Trophoblast cell (in vitro differentiated cells and primary cell): ENCODE data around the gene HNRNPA0.

Experiments
- DNase-seq, 2 donors: peaks; one replicate each; pipeline ENCODE4 v3.0.0-alpha.2; 2016
- H2AFZ ChIP-seq: 2 replicates; pipeline ENCODE4 v1.6.1; 2013; ENCODE audit warnings: low read length, moderate library complexity, mild to moderate bottlenecking; ENCODE audit not compliant: insufficient read depth, poor library complexity
- H2AK5ac ChIP-seq: 2 replicates; pipeline ENCODE4 v1.6.1; 2013; ENCODE audit warnings: mild to moderate bottlenecking, low read length
- H2BK120ac ChIP-seq: 2 replicates; pipeline ENCODE4 v1.6.1; 2013; ENCODE audit warnings: low read length, mild to moderate bottlenecking, moderate library complexity; ENCODE audit not compliant: insufficient read depth, poor library complexity
- H2BK12ac ChIP-seq: 2 replicates; pipeline ENCODE4 v1.6.1; 2013; ENCODE audit warnings: mild to moderate bottlenecking, low read length, moderate library complexity
- H2BK5ac ChIP-seq: 2 replicates; pipeline ENCODE4 v1.6.1; 2013; ENCODE audit warnings: low read length, low read depth, moderate library complexity, mild to moderate bottlenecking; ENCODE audit not compliant: poor library complexity
- H3K14ac ChIP-seq: 2 replicates; pipeline ENCODE4 v1.6.1; 2013; ENCODE audit warnings: mild to moderate bottlenecking, low read length
- H3K18ac ChIP-seq: 2 replicates; pipeline ENCODE4 v1.6.1; 2013; ENCODE audit warnings: mild to moderate bottlenecking, low read length
- H3K23ac ChIP-seq: 2 replicates; pipeline ENCODE4 v1.6.1; 2013; ENCODE audit warnings: low read length
- H3K27ac ChIP-seq: 2 replicates; pipeline ENCODE4 v1.5.1; 2013; ENCODE audit warnings: low read depth, mild to moderate bottlenecking, inconsistent platforms, low read length, moderate library complexity
- H3K27me3 ChIP-seq: 2 replicates; pipeline ENCODE4 v1.6.1; 2013; ENCODE audit warnings: inconsistent platforms, mild to moderate bottlenecking, low read length, moderate library complexity; ENCODE audit not compliant: insufficient read depth
- H3K36me3 ChIP-seq, 2 experiments: 1 replicate in 1 of 2; 2 replicates in 1 of 2; pipeline ENCODE4 v1.6.1; 2013; ENCODE audit warnings: low read length in 2 of 2, mild to moderate bottlenecking in 2 of 2, moderate library complexity in 1 of 2; ENCODE audit not compliant: insufficient read depth in 2 of 2, control insufficient read depth in 1 of 2
- H3K4ac ChIP-seq: 2 replicates; pipeline ENCODE4 v1.6.1; 2013; ENCODE audit warnings: low read depth, mild to moderate bottlenecking, low read length, moderate library complexity
- H3K4me1 ChIP-seq, 2 experiments: 1 replicate in 1 of 2; 2 replicates in 1 of 2; pipeline ENCODE4 v1.6.1; 2013; ENCODE audit warnings: low read length in 2 of 2, mild to moderate bottlenecking in 2 of 2, moderate library complexity in 1 of 2; ENCODE audit not compliant: insufficient read depth in 2 of 2, control insufficient read depth in 1 of 2
- H3K4me2 ChIP-seq: 2 replicates; pipeline ENCODE4 v1.6.1; 2013; ENCODE audit warnings: inconsistent platforms, mild to moderate bottlenecking, low read length, moderate library complexity
- H3K4me3 ChIP-seq: 2 replicates; pipeline ENCODE4 v1.5.1; 2013; ENCODE audit warnings: mild to moderate bottlenecking, low read depth, low read length, inconsistent platforms
- H3K79me1 ChIP-seq: one replicate; pipeline ENCODE4 v1.6.1; 2013; ENCODE audit warnings: low read length
- H3K79me2 ChIP-seq: 2 replicates; pipeline ENCODE4 v1.6.1; 2013; ENCODE audit warnings: low read length, mild to moderate bottlenecking; ENCODE audit not compliant: control insufficient read depth, insufficient read depth, poor library complexity
- H3K9ac ChIP-seq: 2 replicates; pipeline ENCODE4 v1.6.1; 2013; ENCODE audit warnings: mild to moderate bottlenecking, low read length
- H3K9me3 ChIP-seq: 2 replicates; pipeline ENCODE4 v1.6.1; 2013; ENCODE audit warnings: low read depth, mild to moderate bottlenecking, control low read depth, inconsistent platforms, low read length; ENCODE audit not compliant: insufficient read depth
- H4K12ac ChIP-seq: 2 replicates; pipeline ENCODE4 v1.6.1; 2013; ENCODE audit warnings: low read depth, mild to moderate bottlenecking, low read length, moderate library complexity
- H4K8ac ChIP-seq: 2 replicates; pipeline ENCODE4 v1.6.1; 2013; ENCODE audit warnings: low read depth, mild to moderate bottlenecking, low read length, moderate library complexity
- H4K91ac ChIP-seq: one replicate; pipeline ENCODE4 v1.6.1; 2013; ENCODE audit warnings: low read depth, mild to moderate bottlenecking, low read length, moderate library complexity
- WGBS: extraction: QIAGEN DNeasy Blood & Tissue Kit; methylation state at CpG from one replicate; pipeline ENCODE4 v1.1.7; 2013; ENCODE audit warnings: missing lambda C conversion rate; ENCODE audit not compliant: insufficient read length, insufficient coverage; ENCODE audit errors: extremely low coverage; 5-methylcytosine and 5-hydroxymethylcytosine counted together

Gene HNRNPA0

GRCh38 chr5:137753691-137754187, 424 bp downstream of the HNRNPA0 start:
- Histone ChIP-seq H3K27me3 (no peaks in the 10 kb centered on the region), H2BK12ac (peak overlapping the region; percentile 70), H3K4me1 (peaks cover 0 to 4% of the 10 kb centered on the region in 2 experiments), H4K12ac (peak overlapping the region; percentile 93), H2BK5ac (peak overlapping the region; percentile 77), H3K4me2 (peak overlapping the region; percentile 92), H3K79me2 (peaks cover 18% of the 10 kb centered on the region), H3K9ac (peak overlapping the region; percentile 100), H3K14ac (peak overlapping the region; percentile 97), H4K8ac (peak overlapping the region; percentile 91), H3K27ac (peak overlapping the region; percentile 75), H2AFZ (peak overlapping the region; percentile 38), H3K79me1 (peaks cover 20% of the 10 kb centered on the region), H2BK120ac (peak overlapping the region; percentile 67), H3K9me3 (no peaks in the 10 kb centered on the region), H4K91ac (peak overlapping the region; percentile 95), H2AK5ac (peak overlapping the region; percentile 91), H3K18ac (peak overlapping the region; percentile 94), H3K4ac (peak overlapping the region; percentile 99), H3K36me3 (no peaks in the 10 kb centered on the region), H3K4me3 (peak overlapping the region; percentile 98), H3K23ac (no peak overlapping the region)
- no peak for DNase-seq
- no CpG with 5 or more reads among the region's 45 CpGs for WGBS

- no CpG with 5 or more reads among the region's 63 CpGs for WGBS
Measured at GRCh38 chr5:137752905-137753690, 1.1 kb downstream of the HNRNPA0 start.

GRCh38 chr5:137751869-137752491, 2.2 kb downstream of the HNRNPA0 start:
- H2BK12ac ChIP-seq = no peak overlapping the region
- H3K27ac ChIP-seq = no peak overlapping the region
- no peaks in the 10 kb centered on the region for H3K36me3 ChIP-seq
- H3K9ac ChIP-seq = no peak overlapping the region
- H3K79me1 ChIP-seq = peaks cover 20% of the 10 kb centered on the region
- no peak overlapping the region for H2AK5ac ChIP-seq
- WGBS = no CpG with 5 or more reads among the region's 7 CpGs
- H3K23ac ChIP-seq = no peak overlapping the region
- peak; percentile 28 to 93 for DNase-seq
- H2BK5ac ChIP-seq = no peak overlapping the region
- H4K91ac ChIP-seq = no peak overlapping the region
- H2BK120ac ChIP-seq = no peak overlapping the region
- H3K4ac ChIP-seq = peak overlapping the region; percentile 77
- H3K14ac ChIP-seq = no peak overlapping the region
- H3K4me3 ChIP-seq = no peak overlapping the region
- H4K12ac ChIP-seq = no peak overlapping the region
- H3K79me2 ChIP-seq = peaks cover 18% of the 10 kb centered on the region
- H2AFZ ChIP-seq = no peak overlapping the region
- H3K18ac ChIP-seq = no peak overlapping the region
- H3K4me2 ChIP-seq = peak overlapping the region; percentile 92
- no peaks in the 10 kb centered on the region for H3K27me3 ChIP-seq
- H3K9me3 ChIP-seq = no peaks in the 10 kb centered on the region
- peaks cover 0 to 4% of the 10 kb centered on the region in 2 experiments for H3K4me1 ChIP-seq
- H4K8ac ChIP-seq = no peak overlapping the region

More at GRCh38 chr5:137752905-137753690, 1.1 kb downstream of the HNRNPA0 start:
- Histone ChIP-seq H3K27me3 (no peaks in the 10 kb centered on the region), H2BK5ac (peak overlapping the region; percentile 77), H3K23ac (no peak overlapping the region), H2AFZ (peak overlapping the region; percentile 38), H3K79me1 (peaks cover 20% of the 10 kb centered on the region), H3K9me3 (no peaks in the 10 kb centered on the region), H4K8ac (peak overlapping the region; percentile 91), H3K14ac (peak overlapping the region; percentile 97), H3K4ac (peak overlapping the region; percentile 99), H3K79me2 (peaks cover 18% of the 10 kb centered on the region), H2AK5ac (peak overlapping the region; percentile 91), H4K12ac (peak overlapping the region; percentile 93), H3K36me3 (no peaks in the 10 kb centered on the region), H3K4me3 (peak overlapping the region; percentile 98), H3K4me1 (peaks cover 0 to 4% of the 10 kb centered on the region in 2 experiments), H3K18ac (peak overlapping the region; percentile 94), H2BK120ac (peak overlapping the region; percentile 67), H2BK12ac (peak overlapping the region; percentile 70), H3K9ac (peak overlapping the region; percentile 100), H3K4me2 (peak overlapping the region; percentile 92), H4K91ac (peak overlapping the region; percentile 95), H3K27ac (peak overlapping the region; percentile 75)
- DNase-seq = peak; percentile 29 to 55

- Histone ChIP-seq H3K18ac (no peak overlapping the region), H3K4me3 (no peak overlapping the region), H2AK5ac (no peak overlapping the region), H3K4me2 (no peak overlapping the region), H3K9ac (no peak overlapping the region), H3K27me3 (no peaks in the 10 kb centered on the region), H2BK120ac (no peak overlapping the region), H3K4me1 (peaks cover 0 to 4% of the 10 kb centered on the region in 2 experiments), H3K36me3 (no peaks in the 10 kb centered on the region), H2BK12ac (no peak overlapping the region), H3K79me1 (peaks cover 20% of the 10 kb centered on the region), H3K79me2 (peaks cover 18% of the 10 kb centered on the region), H2BK5ac (no peak overlapping the region), H3K4ac (no peak overlapping the region), H2AFZ (no peak overlapping the region), H4K12ac (no peak overlapping the region), H4K91ac (no peak overlapping the region), H3K9me3 (no peaks in the 10 kb centered on the region), H4K8ac (no peak overlapping the region), H3K27ac (no peak overlapping the region), H3K14ac (no peak overlapping the region), H3K23ac (no peak overlapping the region)
- DNase-seq = peak in 1 of 2 donors; percentile 16
- no CpG with 5 or more reads among the region's 1 CpG for WGBS
Measured at GRCh38 chr5:137750436-137750835, 3.7 kb downstream of the HNRNPA0 start.
